BLaER1 treated with 17β-estradiol and CSF1 and Interleukin-3, amounts not matched to agents 10 nM and 100 nM (cell line): ENCODE results near the gene CREB3L2.
A peak's percentile ranks its signal among the peaks of the same experiment; 100 is the strongest.
"Not testable (repeated sequence)": the region's sequence is repeated elsewhere in the genome, so short reads cannot be mapped to it uniquely, and the experiment has no call there.

Experiments used
- H3K27ac ChIP-seq, 11 experiments: shearing (Covaris generic); formaldehyde crosslinking; 2 replicates each; pipeline ENCODE4 v1.8.1; 2022
- H3K27me3 ChIP-seq, 11 experiments: shearing (Covaris generic); formaldehyde crosslinking; 2 replicates each; pipeline ENCODE4 v1.8.1; 2022
- H3K36me3 ChIP-seq, 11 experiments: shearing (Covaris generic); formaldehyde crosslinking; 2 replicates each; pipeline ENCODE4 v1.8.1; 2022
- H3K4me1 ChIP-seq, 10 experiments: shearing (Covaris generic); formaldehyde crosslinking; 2 replicates each; pipeline ENCODE4 v1.8.1; 2022
- H3K4me2 ChIP-seq, 11 experiments: shearing (Covaris generic); formaldehyde crosslinking; 2 replicates each; pipeline ENCODE4 v1.8.1; 2022
- H3K4me3 ChIP-seq, 10 experiments: shearing (Covaris generic); formaldehyde crosslinking; 2 replicates each; pipeline ENCODE4 v1.8.1; 2022
- H3K9ac ChIP-seq, 11 experiments: shearing (Covaris generic); formaldehyde crosslinking; 2 replicates each; pipeline ENCODE4 v1.8.1; 2022
- H3K9me3 ChIP-seq, 11 experiments: shearing (Covaris generic); formaldehyde crosslinking; replicated peaks in 1 of 11; 2 replicates each; pipeline ENCODE4 v1.8.1; 2022
- H4K20me1 ChIP-seq, 11 experiments: shearing (Covaris generic); formaldehyde crosslinking; 2 replicates each; pipeline ENCODE4 v1.8.1; 2022
- Cebpa-rat ChIP-seq, 11 experiments: shearing (Covaris generic); IDR thresholded peaks; 2 replicates each; pipeline ENCODE4 v1.8.1; 2022

The CREB3L2 gene

DNA sequence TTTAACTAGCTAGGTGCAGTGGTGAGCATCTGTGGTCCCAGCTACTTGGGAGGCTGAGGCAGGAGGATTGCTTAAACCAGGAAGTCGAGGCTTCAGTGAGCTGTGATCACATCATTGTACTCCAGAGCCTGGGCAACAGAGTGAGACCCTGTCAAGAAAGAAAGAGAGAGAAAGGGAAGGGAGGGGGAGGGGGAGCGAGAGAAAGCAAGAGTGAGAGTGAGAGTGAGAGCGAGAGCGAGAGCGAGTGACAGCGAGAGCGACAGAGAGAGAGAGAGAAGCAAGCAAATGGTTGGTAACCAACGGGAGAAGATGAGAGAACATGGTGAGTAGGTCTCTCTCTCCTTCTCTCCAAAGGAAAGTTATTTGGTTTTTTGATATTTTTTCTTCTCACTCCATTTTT, 85.3 kb downstream of the CREB3L2 start:
- Histone ChIP-seq H3K9ac (peak overlapping the region in 3 of 11 experiments; percentile 6 to 48 (median 46); a peak in 4 of 22 replicates), H3K4me2 (peak overlapping the region in 7 of 11 experiments; percentile 30 to 76 (median 60); a peak in 14 of 22 replicates), H4K20me1 (no peaks in the 10 kb centered on the region), H3K27ac (peak overlapping the region in 4 of 11 experiments; percentile 53 to 66 (median 64); a peak in 5 of 22 replicates), H3K4me3 (no peak overlapping the region), H3K27me3 (no peaks in the 10 kb centered on the region), H3K9me3 (peaks cover 0 to 6% (median 0%) of the 10 kb centered on the region in 11 experiments; a peak in 2 of 22 replicates), H3K36me3 (peaks cover 39 to 74% (median 49%) of the 10 kb centered on the region in 11 experiments), H3K4me1 (peaks cover 6 to 38% (median 21%) of the 10 kb centered on the region in 10 experiments)
- TF ChIP-seq Cebpa-rat (IDR thresholded peaks at IDR 0.05) = no peak

DNA sequence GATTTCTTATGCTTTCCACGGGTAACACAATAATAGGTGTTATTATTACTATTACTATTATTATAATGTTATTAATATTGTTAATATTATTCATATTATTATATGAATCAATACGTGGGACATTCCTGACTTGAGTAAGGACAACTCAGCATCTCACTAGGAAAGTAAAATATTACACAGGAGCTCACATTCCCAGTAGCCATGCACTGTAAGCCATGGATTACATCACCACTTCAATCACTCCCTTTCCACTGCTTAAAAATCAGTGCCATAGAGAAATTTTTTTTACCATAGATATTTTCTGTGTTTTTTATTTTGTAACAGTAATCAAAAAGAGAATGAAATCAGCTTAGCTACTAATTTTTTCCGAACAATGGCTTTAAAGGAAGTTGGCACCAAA, 86.6 kb downstream of the CREB3L2 start:
- H3K4me3 ChIP-seq = no peak overlapping the region
- H3K4me2 ChIP-seq = no peak overlapping the region
- H3K27ac ChIP-seq = no peak overlapping the region
- no peaks in the 10 kb centered on the region for H3K27me3 ChIP-seq
- H3K9ac ChIP-seq = no peak overlapping the region
- no peak for TF ChIP-seq Cebpa-rat (IDR thresholded peaks at IDR 0.05)
- H3K4me1 ChIP-seq = peaks cover 0 to 30% (median 18%) of the 10 kb centered on the region in 10 experiments; a peak in 13 of 20 replicates
- H3K36me3 ChIP-seq = peaks cover 45 to 79% (median 59%) of the 10 kb centered on the region in 11 experiments
- peaks cover 0 to 6% (median 0%) of the 10 kb centered on the region in 11 experiments; a peak in 2 of 22 replicates for H3K9me3 ChIP-seq
- H4K20me1 ChIP-seq = no peaks in the 10 kb centered on the region

DNA sequence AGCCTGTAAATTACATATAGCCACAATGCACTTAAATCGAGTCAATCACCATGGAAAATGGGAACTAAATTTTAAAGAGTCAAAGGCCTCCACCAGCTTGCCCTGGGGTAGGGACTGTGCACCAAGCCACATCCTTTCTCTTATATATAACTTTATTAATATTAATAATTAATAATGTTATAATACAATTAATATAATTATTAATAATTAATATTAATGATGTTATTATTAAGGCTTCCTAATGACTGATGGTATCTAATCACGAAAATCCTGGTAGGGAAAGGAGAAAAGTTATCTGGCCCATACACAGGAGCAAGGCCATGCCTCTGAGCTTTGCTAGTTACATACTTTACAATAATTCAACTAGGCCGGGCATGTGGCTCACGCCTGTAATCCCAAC, 87.9 kb downstream of the CREB3L2 start:
- Histone ChIP-seq H4K20me1 (no peaks in the 10 kb centered on the region), H3K9ac (no peak overlapping the region), H3K27ac (no peak overlapping the region), H3K4me2 (no peak overlapping the region), H3K4me1 (peaks cover 0 to 29% (median 18%) of the 10 kb centered on the region in 10 experiments; a peak in 13 of 20 replicates), H3K36me3 (peaks cover 58 to 86% (median 69%) of the 10 kb centered on the region in 11 experiments), H3K9me3 (peaks cover 0 to 6% (median 0%) of the 10 kb centered on the region in 11 experiments; a peak in 1 of 22 replicates), H3K4me3 (no peak overlapping the region), H3K27me3 (no peaks in the 10 kb centered on the region)
- no peak for TF ChIP-seq Cebpa-rat (IDR thresholded peaks at IDR 0.05)

DNA sequence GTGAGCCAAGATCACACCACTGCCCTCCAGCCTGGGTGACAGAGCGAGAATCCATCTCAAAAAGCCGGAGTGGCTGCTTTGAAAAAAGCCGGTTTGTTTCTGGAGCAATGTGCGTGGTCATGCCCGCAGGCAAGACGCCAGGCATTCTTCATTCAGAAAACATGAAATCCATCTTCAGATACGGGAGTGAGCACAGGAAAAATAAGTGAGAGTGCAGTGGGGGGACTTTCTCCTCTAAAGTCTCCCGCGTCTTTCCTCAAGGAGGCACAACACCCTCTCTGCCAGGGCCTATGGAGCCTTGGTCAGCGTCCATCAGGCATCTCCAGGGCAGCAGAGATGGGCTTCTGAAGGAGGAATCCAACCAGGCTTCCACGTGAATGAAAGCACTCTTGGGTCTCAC, 92.8 kb downstream of the CREB3L2 start:
- Histone ChIP-seq H3K27ac (no peak overlapping the region), H3K27me3 (no peaks in the 10 kb centered on the region), H3K4me1 (peaks cover 0 to 4% (median 0%) of the 10 kb centered on the region in 10 experiments; a peak in 1 of 20 replicates), H3K9ac (no peak overlapping the region), H3K36me3 (peaks cover 74 to 92% (median 86%) of the 10 kb centered on the region in 11 experiments), H3K9me3 (peaks cover 8 to 15% (median 11%) of the 10 kb centered on the region in 11 experiments), H4K20me1 (no peaks in the 10 kb centered on the region), H3K4me2 (no peak overlapping the region), H3K4me3 (no peak overlapping the region)
- no peak for TF ChIP-seq Cebpa-rat (IDR thresholded peaks at IDR 0.05)

DNA sequence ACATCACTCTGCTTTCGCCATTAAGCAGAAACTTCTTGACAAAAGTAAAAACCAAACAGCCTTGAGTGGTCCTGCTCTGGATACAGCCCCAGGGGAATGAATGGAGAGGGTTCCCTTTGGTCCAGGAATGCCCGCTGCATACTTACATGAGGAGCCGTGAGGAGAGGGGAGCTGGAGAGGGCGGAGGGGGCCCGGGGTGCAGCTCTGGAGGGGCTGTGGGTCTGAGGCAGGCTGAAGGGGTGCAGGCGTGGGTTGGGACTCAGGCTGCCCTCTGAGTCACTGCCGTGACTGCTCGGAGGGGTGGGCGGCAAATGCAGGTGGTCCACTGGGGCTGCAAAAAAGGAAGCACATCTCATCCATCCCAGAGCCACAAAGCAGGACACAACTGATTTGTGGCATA, 93.8 kb downstream of the CREB3L2 start:
- H3K4me2 ChIP-seq = no peak overlapping the region
- H3K4me3 ChIP-seq = no peak overlapping the region
- no peak for TF ChIP-seq Cebpa-rat (IDR thresholded peaks at IDR 0.05)
- peaks cover 0 to 4% (median 0%) of the 10 kb centered on the region in 10 experiments; a peak in 3 of 20 replicates for H3K4me1 ChIP-seq
- H3K27me3 ChIP-seq = no peaks in the 10 kb centered on the region
- H3K9ac ChIP-seq = no peak overlapping the region
- no peaks in the 10 kb centered on the region for H4K20me1 ChIP-seq
- peaks cover 66 to 85% (median 78%) of the 10 kb centered on the region in 11 experiments for H3K36me3 ChIP-seq
- no peak overlapping the region for H3K27ac ChIP-seq
- peaks cover 8 to 15% (median 11%) of the 10 kb centered on the region in 11 experiments for H3K9me3 ChIP-seq

DNA sequence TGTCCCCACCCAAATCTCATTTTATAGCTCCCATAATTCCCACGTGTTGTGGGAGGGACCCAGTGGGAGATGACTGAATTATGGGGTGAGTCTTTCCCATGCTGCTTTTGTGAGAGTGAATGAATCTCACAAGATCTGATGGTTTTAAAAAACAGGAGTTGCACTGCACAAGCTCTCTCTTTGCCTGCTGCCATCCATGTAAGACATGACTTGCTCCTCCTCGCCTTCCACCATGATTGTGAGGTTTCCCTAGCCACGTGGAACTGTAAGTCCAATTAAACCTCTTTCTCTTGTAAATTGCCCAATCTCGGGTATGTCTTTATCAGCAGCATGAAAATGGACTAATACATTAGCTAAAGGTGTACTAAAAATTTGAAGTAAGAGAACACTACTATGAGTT, 95.2 kb downstream of the CREB3L2 start:
- not testable (repeated sequence) for H3K4me1 ChIP-seq, H3K9ac ChIP-seq, H3K27ac ChIP-seq, H3K4me2 ChIP-seq, H4K20me1 ChIP-seq, H3K27me3 ChIP-seq, H3K4me3 ChIP-seq
- Histone ChIP-seq H3K9me3 (peaks cover 8 to 15% (median 11%) of the 10 kb centered on the region in 11 experiments), H3K36me3 (peaks cover 52 to 84% (median 64%) of the 10 kb centered on the region in 11 experiments)

DNA sequence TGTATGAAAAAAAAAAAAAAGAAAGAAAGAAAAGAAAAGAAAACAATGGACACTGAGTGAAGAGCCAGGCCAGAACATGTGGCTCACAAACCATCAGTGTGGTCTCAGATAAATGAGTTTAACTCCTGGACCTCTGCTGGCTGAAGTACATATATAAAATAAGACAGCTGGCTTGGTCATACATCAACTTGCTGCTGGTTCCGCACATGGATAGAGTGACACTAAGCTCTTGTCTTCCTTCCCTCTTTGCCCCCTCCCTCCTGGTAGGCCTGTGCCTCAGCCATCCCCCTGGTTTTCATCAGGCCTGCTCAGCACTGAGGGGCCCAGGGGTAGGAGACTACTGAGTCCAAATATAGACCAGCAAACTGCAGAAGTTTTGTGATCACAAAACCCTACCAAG, 97.1 kb downstream of the CREB3L2 start:
- Histone ChIP-seq H3K4me3 (no peak overlapping the region), H4K20me1 (no peaks in the 10 kb centered on the region), H3K9ac (no peak overlapping the region), H3K27me3 (no peaks in the 10 kb centered on the region), H3K4me1 (peaks cover 4 to 11% (median 7%) of the 10 kb centered on the region in 10 experiments), H3K4me2 (no peak overlapping the region), H3K36me3 (peaks cover 45 to 82% (median 59%) of the 10 kb centered on the region in 11 experiments), H3K27ac (no peak overlapping the region), H3K9me3 (peaks cover 8 to 15% (median 11%) of the 10 kb centered on the region in 11 experiments)
- no peak for TF ChIP-seq Cebpa-rat (IDR thresholded peaks at IDR 0.05)

DNA sequence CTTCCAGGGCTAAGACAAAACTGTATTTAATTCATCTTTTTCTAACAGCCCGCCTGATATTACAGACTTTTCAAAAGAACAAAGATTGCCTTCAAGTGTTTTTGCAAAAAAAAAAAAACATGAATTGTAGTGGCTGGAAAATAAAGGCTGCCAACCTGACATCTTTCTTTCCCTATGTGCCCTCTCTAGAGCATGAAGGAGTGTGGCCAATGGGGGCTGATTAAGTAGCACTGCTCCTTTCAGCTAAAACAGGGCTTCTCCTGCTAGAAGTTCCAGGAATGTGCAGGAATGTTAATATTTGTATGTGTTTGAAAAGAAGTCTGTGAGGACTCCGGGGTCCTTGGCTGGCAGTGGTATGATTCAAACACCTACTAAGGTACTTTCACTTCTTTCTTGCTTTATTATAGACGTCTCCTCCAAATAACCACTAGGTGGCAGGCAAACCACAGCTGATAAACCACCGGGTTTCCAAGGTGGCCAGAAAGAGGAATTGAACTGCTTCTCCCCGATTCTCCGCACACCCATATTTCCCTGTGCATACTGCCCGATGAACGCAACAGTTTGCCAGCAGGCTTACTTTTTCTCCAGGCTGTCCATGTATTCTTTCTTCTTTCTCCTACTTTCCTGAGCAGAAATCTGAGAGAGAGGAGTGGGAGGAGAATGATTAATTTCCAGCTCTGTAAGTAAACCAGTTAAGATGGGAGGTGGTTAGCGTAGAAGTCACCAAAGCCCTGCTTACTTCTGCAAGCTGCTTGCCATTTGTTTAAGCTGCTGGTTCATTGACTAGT, 98.3 kb downstream of the CREB3L2 start:
- H3K9me3 ChIP-seq = peaks cover 8 to 15% (median 11%) of the 10 kb centered on the region in 11 experiments
- no peaks in the 10 kb centered on the region for H3K27me3 ChIP-seq
- H4K20me1 ChIP-seq = no peaks in the 10 kb centered on the region
- H3K27ac ChIP-seq = no peak overlapping the region
- H3K4me2 ChIP-seq = peak overlapping the region in 5 of 11 experiments; percentile 10 to 54 (median 20); a peak in 6 of 22 replicates
- peak overlapping the region in 1 of 11 experiments; percentile 35; a peak in 1 of 22 replicates for H3K9ac ChIP-seq
- H3K4me1 ChIP-seq = peaks cover 12 to 21% (median 15%) of the 10 kb centered on the region in 10 experiments
- peaks cover 32 to 71% (median 47%) of the 10 kb centered on the region in 11 experiments for H3K36me3 ChIP-seq
- TF ChIP-seq Cebpa-rat (IDR thresholded peaks at IDR 0.05) = no peak
- no peak overlapping the region for H3K4me3 ChIP-seq

DNA sequence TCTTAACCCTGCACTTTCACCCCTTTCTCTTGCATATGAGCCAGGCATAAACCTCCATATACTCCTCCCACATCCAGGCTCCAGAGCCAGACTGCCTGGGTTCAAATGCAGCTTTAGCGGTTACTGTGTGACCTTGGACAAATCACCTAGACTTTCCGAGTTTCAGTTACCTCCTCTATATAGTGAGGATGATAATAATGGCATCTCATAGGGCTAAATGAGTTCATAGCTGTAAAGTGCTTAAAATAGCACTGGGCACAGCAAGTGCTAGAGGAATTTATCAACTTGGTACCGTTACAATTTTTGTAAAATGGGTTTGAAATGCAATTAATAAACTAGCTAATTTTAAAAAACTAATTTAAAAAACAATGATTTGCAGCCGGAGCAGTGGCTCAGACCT, 101.7 kb downstream of the CREB3L2 start:
- peak overlapping the region in 6 of 11 experiments; percentile 70 to 79 (median 74); a peak in 8 of 22 replicates for H3K9ac ChIP-seq
- no peaks in the 10 kb centered on the region for H3K9me3 ChIP-seq
- no peak overlapping the region for H3K4me3 ChIP-seq
- no peaks in the 10 kb centered on the region for H4K20me1 ChIP-seq
- peaks cover 44 to 55% (median 48%) of the 10 kb centered on the region in 10 experiments for H3K4me1 ChIP-seq
- peaks cover 4 to 37% (median 17%) of the 10 kb centered on the region in 11 experiments; a peak in 17 of 22 replicates for H3K36me3 ChIP-seq
- H3K27me3 ChIP-seq = no peaks in the 10 kb centered on the region
- H3K4me2 ChIP-seq = peak overlapping the region in 10 of 11 experiments; percentile 69 to 91 (median 80); a peak in 18 of 22 replicates
- peak overlapping the region in 8 of 11 experiments; percentile 26 to 84 (median 74); a peak in 10 of 22 replicates for H3K27ac ChIP-seq
- TF ChIP-seq Cebpa-rat (IDR thresholded peaks at IDR 0.05) = no peak
